SU-DHL-6 (cell line): ENCODE data around the gene WFDC11.
"Not testable (repeated sequence)": the region's sequence is repeated elsewhere in the genome, so short reads cannot be mapped to it uniquely, and the experiment has no call there.

Experiments
- H2AFZ ChIP-seq: fragments of 200-600 bp; sonication (generic); 2 replicates; pipeline ENCODE4 v1.6.1; 2014; ENCODE audit warnings: low read depth, mild to moderate bottlenecking, moderate library complexity, mixed read lengths, antibody characterized with exemption, low read length; ENCODE audit not compliant: severe bottlenecking
- H3F3A ChIP-seq: fragments of 200-600 bp; shearing (Covaris generic); 2 replicates; pipeline ENCODE4 v1.6.0; 2016; ENCODE audit warnings: antibody characterized with exemption, mild to moderate bottlenecking; ENCODE audit not compliant: insufficient read depth
- H3K27ac ChIP-seq: fragments of 200-600 bp; sonication (generic); 2 replicates; pipeline ENCODE4 v1.5.1; 2016; ENCODE audit warnings: low read depth, mild to moderate bottlenecking, low read length, moderate library complexity, mixed read lengths
- H3K27me3 ChIP-seq: fragments of 200-600 bp; sonication (generic), shearing (Covaris generic); 2 replicates; pipeline ENCODE4 v1.6.0; 2014; ENCODE audit warnings: mild to moderate bottlenecking, low read length
- H3K36me3 ChIP-seq: fragments of 200-600 bp; sonication (generic); 2 replicates; pipeline ENCODE4 v1.6.1; 2014; ENCODE audit warnings: mild to moderate bottlenecking, low read length, mixed read lengths
- H3K4me2 ChIP-seq: fragments of 300-600, 200-600 bp; shearing (Covaris generic), sonication (generic); 2 replicates; pipeline ENCODE4 v1.6.0; 2014; ENCODE audit warnings: low read length, low read depth, mild to moderate bottlenecking; ENCODE audit not compliant: poor library complexity, severe bottlenecking
- H3K4me3 ChIP-seq: fragments of 200-600 bp; sonication (generic); 2 replicates; pipeline ENCODE4 v1.5.1; 2014; ENCODE audit warnings: antibody characterized with exemption, low read length, mild to moderate bottlenecking, mixed read lengths; ENCODE audit not compliant: insufficient read depth, poor library complexity, severe bottlenecking
- H3K79me2 ChIP-seq: fragments of 200-600 bp; sonication (generic); 2 replicates; pipeline ENCODE4 v1.6.1; 2014; ENCODE audit warnings: mild to moderate bottlenecking, low read length, moderate library complexity; ENCODE audit not compliant: insufficient read depth
- H3K9ac ChIP-seq: fragments of 200-600 bp; sonication (generic); 2 replicates; pipeline ENCODE4 v1.7.0; 2014; ENCODE audit warnings: mild to moderate bottlenecking, low read length
- H3K9me2 ChIP-seq: fragments of 200-600 bp; sonication (generic); replicated peaks from 2 replicates; pipeline ENCODE4 v1.6.1; 2014; ENCODE audit warnings: low read length; ENCODE audit not compliant: insufficient read depth
- H3K9me3 ChIP-seq: fragments of 200-600 bp; sonication (generic); 2 replicates; pipeline ENCODE4 v1.6.1; 2014; ENCODE audit warnings: low read length, mixed read lengths; ENCODE audit not compliant: insufficient read depth
- H4K20me1 ChIP-seq: fragments of 200-600 bp; sonication (generic); 2 replicates; pipeline ENCODE4 v1.6.1; 2014; ENCODE audit warnings: low read depth, mild to moderate bottlenecking, antibody characterized with exemption, low read length, moderate library complexity, mixed read lengths
- EZH2phosphoT487 ChIP-seq: fragments of 200-600 bp; sonication (generic), shearing (Covaris generic); conservative IDR thresholded peaks from 2 replicates; pipeline ENCODE4 v1.6.1; 2018; ENCODE audit warnings: mild to moderate bottlenecking, antibody characterized with exemption, low read length, moderate library complexity, mixed read lengths
- TF ChIP-seq, protein P1 (sequence below): fragments of 200-600 bp; sonication (generic); IDR thresholded peaks from one replicate; pipeline ENCODE4 v1.5.1; 2017; ENCODE audit warnings: antibody characterized with exemption, mild to moderate bottlenecking, low read length, moderate library complexity; ENCODE audit not compliant: insufficient read depth, poor library complexity, severe bottlenecking

The WFDC11 gene

DNA sequence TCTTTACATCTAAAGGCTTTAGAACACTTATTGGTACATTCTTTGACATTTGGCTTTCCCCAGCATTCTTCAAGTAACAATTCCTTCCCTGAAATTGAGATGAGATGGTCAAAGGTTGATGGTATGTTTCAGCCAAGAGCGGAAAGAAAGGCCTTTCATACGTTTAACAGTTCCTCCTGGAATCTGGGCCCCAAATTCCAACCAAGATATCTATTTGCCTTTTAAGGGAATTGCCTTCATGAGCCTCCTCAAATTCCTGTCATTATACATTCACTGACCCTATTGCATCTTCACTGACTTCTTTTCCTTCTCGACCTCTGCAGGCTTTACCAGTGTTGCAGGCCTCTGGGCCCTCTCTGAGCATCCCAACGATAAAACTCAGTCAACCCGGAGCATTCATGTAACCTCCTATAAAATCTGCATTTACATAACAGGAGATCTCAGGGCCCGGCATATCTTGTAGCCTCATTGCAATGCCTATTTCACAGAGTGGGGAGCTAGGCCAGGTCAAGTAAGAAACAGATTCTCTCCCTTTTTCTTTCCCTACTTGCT, 20.7 kb downstream of the WFDC11 start:
- no peaks in the 10 kb centered on the region for H3F3A ChIP-seq
- H3K9me2 ChIP-seq, result no peaks in the 10 kb centered on the region
- no peak overlapping the region for H3K27ac ChIP-seq
- H2AFZ ChIP-seq, result no peak overlapping the region
- H3K4me3 ChIP-seq, result no peak overlapping the region
- no peak for TF ChIP-seq EZH2phosphoT487
- H3K9ac ChIP-seq, result no peak overlapping the region
- no peaks in the 10 kb centered on the region for H4K20me1 ChIP-seq
- no peaks in the 10 kb centered on the region for H3K36me3 ChIP-seq
- H3K79me2 ChIP-seq, result no peaks in the 10 kb centered on the region
- no peak overlapping the region for H3K4me2 ChIP-seq
- H3K27me3 ChIP-seq, result no peaks in the 10 kb centered on the region
- no peaks in the 10 kb centered on the region for H3K9me3 ChIP-seq

DNA sequence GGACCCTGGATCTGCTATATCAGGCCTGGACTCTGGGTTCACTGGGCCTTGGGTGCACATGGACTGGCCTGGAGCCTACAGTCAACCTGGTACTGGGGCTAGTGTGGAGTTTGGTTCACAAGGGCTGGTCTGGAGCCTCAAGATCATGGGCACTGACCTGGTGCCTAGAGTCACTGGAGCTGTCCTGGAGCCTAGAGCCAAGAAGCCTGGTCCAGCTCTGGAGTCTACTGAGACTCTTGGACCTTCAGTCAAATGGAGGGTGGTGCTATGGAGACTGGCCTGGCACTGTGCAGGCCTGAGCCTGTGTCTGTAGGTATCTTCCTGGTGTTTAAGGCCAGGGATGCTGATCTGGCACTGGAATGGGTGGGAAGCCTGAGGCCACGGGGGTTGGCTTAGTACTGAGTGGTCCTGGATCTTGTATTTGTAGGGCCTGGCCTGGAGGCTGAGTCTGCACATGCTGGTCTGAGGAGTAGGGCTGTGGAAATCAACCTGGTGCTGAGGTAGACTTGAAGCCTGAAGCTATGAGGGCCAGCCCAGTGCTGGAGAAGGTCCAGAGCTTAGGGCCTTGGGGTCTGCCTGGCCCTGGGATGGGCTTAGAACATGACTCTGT, 22.5 kb downstream of the WFDC11 start:
- H3K4me3 ChIP-seq, result no peak overlapping the region
- no peak overlapping the region for H3K27ac ChIP-seq
- TF ChIP-seq, protein P1, sequence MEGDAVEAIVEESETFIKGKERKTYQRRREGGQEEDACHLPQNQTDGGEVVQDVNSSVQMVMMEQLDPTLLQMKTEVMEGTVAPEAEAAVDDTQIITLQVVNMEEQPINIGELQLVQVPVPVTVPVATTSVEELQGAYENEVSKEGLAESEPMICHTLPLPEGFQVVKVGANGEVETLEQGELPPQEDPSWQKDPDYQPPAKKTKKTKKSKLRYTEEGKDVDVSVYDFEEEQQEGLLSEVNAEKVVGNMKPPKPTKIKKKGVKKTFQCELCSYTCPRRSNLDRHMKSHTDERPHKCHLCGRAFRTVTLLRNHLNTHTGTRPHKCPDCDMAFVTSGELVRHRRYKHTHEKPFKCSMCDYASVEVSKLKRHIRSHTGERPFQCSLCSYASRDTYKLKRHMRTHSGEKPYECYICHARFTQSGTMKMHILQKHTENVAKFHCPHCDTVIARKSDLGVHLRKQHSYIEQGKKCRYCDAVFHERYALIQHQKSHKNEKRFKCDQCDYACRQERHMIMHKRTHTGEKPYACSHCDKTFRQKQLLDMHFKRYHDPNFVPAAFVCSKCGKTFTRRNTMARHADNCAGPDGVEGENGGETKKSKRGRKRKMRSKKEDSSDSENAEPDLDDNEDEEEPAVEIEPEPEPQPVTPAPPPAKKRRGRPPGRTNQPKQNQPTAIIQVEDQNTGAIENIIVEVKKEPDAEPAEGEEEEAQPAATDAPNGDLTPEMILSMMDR, result no peak
- TF ChIP-seq EZH2phosphoT487, result no peak
- H3K9ac ChIP-seq, result no peak overlapping the region
- H3K79me2 ChIP-seq, result no peaks in the 10 kb centered on the region
- no peak overlapping the region for H3K4me2 ChIP-seq
- H3K27me3 ChIP-seq, result no peaks in the 10 kb centered on the region
- H2AFZ ChIP-seq, result no peak overlapping the region
- no peaks in the 10 kb centered on the region for H3K9me2 ChIP-seq
- H3K36me3 ChIP-seq, result no peaks in the 10 kb centered on the region
- no peaks in the 10 kb centered on the region for H3K9me3 ChIP-seq
- H4K20me1 ChIP-seq, result no peaks in the 10 kb centered on the region
- no peaks in the 10 kb centered on the region for H3F3A ChIP-seq

DNA sequence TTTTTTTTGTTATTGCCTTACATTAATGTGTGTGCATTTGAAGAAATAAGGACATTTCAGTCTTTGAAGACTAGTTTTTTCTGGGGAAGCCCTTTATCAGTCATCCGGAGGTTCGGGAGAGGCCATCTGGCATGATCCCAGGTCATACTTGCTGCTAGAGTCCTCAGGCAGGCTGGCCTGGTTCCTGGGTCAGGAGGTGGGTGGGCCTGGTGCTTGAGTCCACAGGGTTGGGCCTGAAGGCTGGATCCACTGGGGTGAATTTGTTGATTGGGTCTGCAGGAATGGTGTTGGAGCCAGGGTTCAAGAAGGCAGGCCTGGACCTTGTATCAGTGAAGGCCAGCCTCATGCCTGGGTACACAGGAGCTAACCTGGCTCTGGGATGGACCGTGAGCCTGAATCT, 23.2 kb downstream of the WFDC11 start:
- Histone ChIP-seq H3F3A (no peaks in the 10 kb centered on the region), H3K27ac (no peak overlapping the region), H3K4me3 (no peak overlapping the region), H3K9me3 (no peaks in the 10 kb centered on the region), H3K27me3 (no peaks in the 10 kb centered on the region), H3K79me2 (no peaks in the 10 kb centered on the region), H3K9me2 (no peaks in the 10 kb centered on the region), H3K9ac (no peak overlapping the region), H3K36me3 (no peaks in the 10 kb centered on the region), H4K20me1 (no peaks in the 10 kb centered on the region), H3K4me2 (no peak overlapping the region), H2AFZ (no peak overlapping the region)
- TF ChIP-seq EZH2phosphoT487, result no peak
- TF ChIP-seq, protein P1, result no peak

DNA sequence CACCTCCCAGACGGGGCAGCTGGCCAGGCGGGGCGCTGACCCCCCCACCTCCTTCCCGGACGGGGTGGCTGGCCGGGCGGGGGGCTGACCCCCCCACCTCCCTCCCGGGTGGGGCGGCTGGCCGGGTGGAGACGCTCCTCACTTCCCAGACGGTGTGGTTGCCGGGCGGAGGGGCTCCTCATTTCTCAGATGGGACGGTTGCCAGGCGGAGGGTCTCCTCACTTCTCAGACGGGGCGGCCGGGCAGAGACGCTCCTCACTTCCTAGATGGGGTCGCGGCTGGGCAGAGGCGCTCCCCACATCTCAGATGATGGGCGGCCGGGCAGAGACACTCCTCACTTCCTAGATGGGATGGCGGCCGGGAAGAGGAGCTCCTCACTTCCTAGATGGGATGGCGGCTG, 24.2 kb downstream of the WFDC11 start:
- not testable (repeated sequence) for H4K20me1 ChIP-seq

DNA sequence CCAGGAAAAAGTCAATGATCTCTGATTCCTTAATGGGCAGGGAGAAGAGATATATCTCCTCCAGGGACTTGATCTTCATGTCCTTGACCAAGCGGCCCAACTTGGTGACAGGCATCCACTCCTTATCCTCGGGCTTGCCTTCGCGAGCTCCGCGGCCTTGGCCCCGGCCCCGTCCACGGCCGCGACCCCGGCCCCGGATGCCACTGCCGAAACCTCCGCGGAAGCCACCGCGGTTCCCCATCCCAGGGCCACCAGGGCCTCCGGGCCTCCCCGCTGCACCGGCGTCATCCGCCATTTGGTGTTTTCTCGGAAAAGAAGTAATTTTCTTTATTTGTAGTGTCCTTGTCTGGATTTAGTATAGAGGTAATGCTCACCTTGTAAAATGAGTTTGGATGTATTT, 29.0 kb downstream of the WFDC11 start:
- H3K36me3 ChIP-seq, H3K9me2 ChIP-seq, H3K9me3 ChIP-seq, H3F3A ChIP-seq, H3K27me3 ChIP-seq, H3K4me2 ChIP-seq, H3K9ac ChIP-seq, H3K27ac ChIP-seq, H4K20me1 ChIP-seq, H2AFZ ChIP-seq, H3K4me3 ChIP-seq, H3K79me2 ChIP-seq: not testable (repeated sequence)

More for the DNA sequence above, 24.2 kb downstream of the WFDC11 start:
- not testable (repeated sequence) for H3K79me2 ChIP-seq, H3K9ac ChIP-seq, H3F3A ChIP-seq, H3K9me3 ChIP-seq, H3K27me3 ChIP-seq, H2AFZ ChIP-seq, H3K36me3 ChIP-seq, H3K4me2 ChIP-seq, H3K27ac ChIP-seq, H3K4me3 ChIP-seq, H3K9me2 ChIP-seq
